GM06990 (cell line): ENCODE measurements around the gene CLGN.

Experiments used
- DNase-seq: peaks from one replicate; pipeline ENCODE4 v3.0.0-alpha.2; 2011; ENCODE audit not compliant: insufficient read length; ENCODE audit errors: extremely low read depth
- H3K27me3 ChIP-seq: replicated peaks from 2 replicates; pipeline ENCODE4 v1.6.0; 2011; ENCODE audit warnings: low read length; ENCODE audit not compliant: control insufficient read depth, insufficient read depth
- H3K36me3 ChIP-seq: 2 replicates; pipeline ENCODE4 v1.5.1; 2011; ENCODE audit warnings: low read length; ENCODE audit not compliant: control insufficient read depth, insufficient read depth
- H3K4me3 ChIP-seq: replicated peaks from 2 replicates; pipeline ENCODE4 v1.5.1; 2011; ENCODE audit warnings: low read depth, mild to moderate bottlenecking, control low read depth, low read length
- CTCF ChIP-seq: IDR thresholded peaks from 2 replicates; pipeline ENCODE4 v1.5.1; 2011; ENCODE audit warnings: low read length, control low read depth, mild to moderate bottlenecking, inconsistent platforms; ENCODE audit not compliant: insufficient read depth, poor library complexity, severe bottlenecking

CLGN gene

DNA sequence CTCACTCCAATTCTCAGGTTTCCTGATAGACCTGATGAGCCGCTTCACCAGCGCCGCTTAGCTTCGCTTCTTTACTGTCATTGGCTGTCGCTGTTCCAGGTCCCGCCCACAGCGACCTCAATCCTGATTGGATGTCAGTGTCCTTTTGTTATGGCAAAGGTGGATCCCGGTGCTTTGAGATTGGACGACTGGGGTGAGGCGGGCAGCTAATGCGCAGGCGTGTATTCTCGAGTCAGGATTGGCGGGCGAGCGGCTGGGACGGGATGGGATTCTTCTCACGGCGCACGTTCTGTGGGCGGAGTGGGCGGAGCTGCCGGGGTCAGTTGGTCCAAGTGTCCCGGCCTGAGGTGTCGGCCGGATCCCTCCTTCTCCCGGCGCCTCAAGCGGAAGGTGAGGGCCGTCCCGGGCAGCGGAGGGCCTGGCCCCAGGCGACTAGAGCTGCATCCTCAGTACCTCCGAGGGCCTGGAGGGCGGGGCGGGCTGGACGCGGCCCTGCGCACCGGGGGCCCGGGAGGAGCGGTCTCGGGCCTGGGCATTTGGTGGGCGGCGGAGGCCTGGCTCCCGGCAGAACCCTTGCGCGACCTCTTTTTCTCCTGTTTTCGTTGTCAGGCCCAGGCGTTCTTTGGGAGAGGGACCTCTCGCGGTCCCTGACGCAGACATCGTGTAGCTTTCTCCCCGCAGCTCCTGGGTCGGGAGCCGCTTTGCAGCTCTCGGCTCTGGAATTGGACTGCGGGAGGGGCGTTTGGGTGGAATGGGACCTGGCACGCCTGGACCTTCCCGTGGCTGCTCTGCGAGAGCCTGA is 53.9 kb downstream of the CLGN start, which contains the start of gene SCOC:
TSS of gene SCOC (plus strand) at position 319 of the 802 bp plus-strand sequence. CDS start 5,525 bp downstream, outside the sequence.
- Histone ChIP-seq H3K4me3 (peak within 1 kb of the TSS; percentile 84), H3K27me3 (no peaks in the 10 kb centered on the region), H3K36me3 (no peaks in the 10 kb centered on the region; the same call in 1 of the 2 replicates)
- no peak for TF ChIP-seq CTCF
- peak; percentile 95 for DNase-seq

GRCh38 chr4:140372751-140373327 is 54.6 kb downstream of the CLGN start:
- peak; percentile 5 for DNase-seq

DNA sequence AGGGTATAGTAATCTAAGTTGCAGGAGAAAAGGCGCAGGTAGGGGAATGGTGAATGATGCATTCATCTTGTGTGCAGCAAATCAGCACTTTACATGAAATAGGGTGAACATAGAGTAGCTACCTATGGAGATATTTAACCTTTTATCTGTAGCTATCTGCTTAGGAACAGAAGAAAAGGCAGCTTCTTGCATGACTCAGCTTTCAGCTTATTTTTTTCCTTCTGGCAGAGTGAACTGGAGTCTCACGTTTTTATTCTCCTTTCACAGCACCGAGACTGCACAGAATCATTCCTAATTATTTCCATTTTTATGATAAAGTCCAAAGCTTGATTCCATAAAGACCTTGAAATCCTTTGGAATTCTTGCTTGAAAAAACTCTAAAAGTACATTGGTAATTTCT is 58.8 kb downstream of the CLGN start:
- no peak for DNase-seq
- H3K4me3 ChIP-seq = no peak overlapping the region
- no peaks in the 10 kb centered on the region for H3K27me3 ChIP-seq
- no peaks in the 10 kb centered on the region for H3K36me3 ChIP-seq
- TF ChIP-seq CTCF = no peak

More at GRCh38 chr4:140372751-140373327, 54.6 kb downstream of the CLGN start:
- peak overlapping the region; percentile 84 for H3K4me3 ChIP-seq
- no peaks in the 10 kb centered on the region; the same call in 1 of the 2 replicates for H3K36me3 ChIP-seq
- no peaks in the 10 kb centered on the region for H3K27me3 ChIP-seq
- no peak for TF ChIP-seq CTCF

- no peak for DNase-seq
- Histone ChIP-seq H3K27me3 (no peaks in the 10 kb centered on the region), H3K36me3 (no peaks in the 10 kb centered on the region), H3K4me3 (no peak overlapping the region)
- no peak for TF ChIP-seq CTCF
These were observed 59.7 kb downstream of the CLGN start for GRCh38 chr4:140367738-140368137.

DNA sequence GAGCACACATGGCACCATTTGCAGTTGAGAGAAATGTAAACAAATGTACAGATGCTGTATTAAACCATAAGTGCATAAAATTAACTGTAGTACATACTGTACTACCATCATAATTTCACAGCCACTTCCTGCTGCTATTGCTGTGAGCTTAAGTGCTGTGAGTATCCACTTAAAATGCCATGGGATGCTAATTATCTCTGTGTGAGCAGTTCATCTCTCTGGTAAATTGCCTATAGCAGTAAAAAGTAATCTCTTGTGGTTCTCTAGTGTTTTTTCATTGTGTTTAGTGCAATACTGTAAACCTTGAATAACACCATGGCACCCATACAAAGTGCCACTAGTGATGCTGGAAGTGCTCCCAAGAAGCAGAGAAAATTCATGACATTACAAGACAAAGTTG is 63.9 kb downstream of the CLGN start:
- Histone ChIP-seq H3K27me3 (no peaks in the 10 kb centered on the region), H3K4me3 (no peak overlapping the region), H3K36me3 (no peaks in the 10 kb centered on the region)
- TF ChIP-seq CTCF = no peak
- no peak for DNase-seq
